Stimulated activated CD4-positive, alpha-beta T cell treated with anti-CD3 and anti-CD28 coated beads, Interleukin-15, amount 100 ng/mL, for 24 hours (primary cell): ENCODE measurements around the gene KAT6B.
A peak's percentile ranks its signal among the peaks of the same experiment; 100 is the strongest.
"Not testable (repeated sequence)": the region's sequence is repeated elsewhere in the genome, so short reads cannot be mapped to it uniquely, and the experiment has no call there.

Source experiments
- DNase-seq: peaks from one replicate; pipeline ENCODE4 v3.0.0-alpha.2; 2020

KAT6B gene

GRCh38 chr10:74893329-74893728 lies 66.9 kb downstream of the KAT6B start:
- not testable (repeated sequence) for DNase-seq

- no peak for DNase-seq
Observed at GRCh38 chr10:74896788-74897527, 70.6 kb downstream of the KAT6B start.

- peak; percentile 28 for DNase-seq
Observed at GRCh38 chr10:74898201-74898976, 72.0 kb downstream of the KAT6B start.

GRCh38 chr10:74900297-74900696 lies 73.9 kb downstream of the KAT6B start:
- no peak for DNase-seq

GRCh38 chr10:74901301-74901700 lies 74.9 kb downstream of the KAT6B start:
- no peak for DNase-seq

GRCh38 chr10:74901867-74902450 lies 75.6 kb downstream of the KAT6B start:
- no peak for DNase-seq

GRCh38 chr10:74903491-74903890 lies 77.1 kb downstream of the KAT6B start:
- DNase-seq: no peak

GRCh38 chr10:74906611-74907198 lies 80.3 kb downstream of the KAT6B start:
- no peak for DNase-seq

GRCh38 chr10:74909670-74910069 lies 83.3 kb downstream of the KAT6B start:
- DNase-seq: no peak

GRCh38 chr10:74910241-74910975 lies 84.0 kb downstream of the KAT6B start:
- no peak for DNase-seq

- no peak for DNase-seq
Observed at GRCh38 chr10:74910976-74911350, 84.6 kb downstream of the KAT6B start.

- DNase-seq: no peak
Observed at GRCh38 chr10:74912182-74912581, 85.8 kb downstream of the KAT6B start.

- no peak for DNase-seq
Observed at GRCh38 chr10:74912682-74913081, 86.3 kb downstream of the KAT6B start.

GRCh38 chr10:74913377-74913979 lies 87.1 kb downstream of the KAT6B start:
- no peak for DNase-seq

GRCh38 chr10:74916283-74916682 lies 89.9 kb downstream of the KAT6B start:
- DNase-seq: no peak

- DNase-seq: no peak
Observed at GRCh38 chr10:74917481-74918077, 91.2 kb downstream of the KAT6B start.

GRCh38 chr10:74919671-74920070 lies 93.3 kb downstream of the KAT6B start:
- DNase-seq: no peak

GRCh38 chr10:74921070-74921469 lies 94.7 kb downstream of the KAT6B start:
- not testable (repeated sequence) for DNase-seq

GRCh38 chr10:74921744-74922143 lies 95.3 kb downstream of the KAT6B start:
- no peak for DNase-seq

GRCh38 chr10:74922921-74923320 lies 96.5 kb downstream of the KAT6B start:
- DNase-seq: no peak

GRCh38 chr10:74923556-74923955 lies 97.2 kb downstream of the KAT6B start:
- DNase-seq: no peak
